HuH-7.5 (cell line): ENCODE results near the gene TRAK1.

ENCODE experiments used
- DNase-seq: peaks from one replicate; pipeline ENCODE4 v3.0.0; 2011; ENCODE audit warnings: low spot score

The TRAK1 gene

DNA sequence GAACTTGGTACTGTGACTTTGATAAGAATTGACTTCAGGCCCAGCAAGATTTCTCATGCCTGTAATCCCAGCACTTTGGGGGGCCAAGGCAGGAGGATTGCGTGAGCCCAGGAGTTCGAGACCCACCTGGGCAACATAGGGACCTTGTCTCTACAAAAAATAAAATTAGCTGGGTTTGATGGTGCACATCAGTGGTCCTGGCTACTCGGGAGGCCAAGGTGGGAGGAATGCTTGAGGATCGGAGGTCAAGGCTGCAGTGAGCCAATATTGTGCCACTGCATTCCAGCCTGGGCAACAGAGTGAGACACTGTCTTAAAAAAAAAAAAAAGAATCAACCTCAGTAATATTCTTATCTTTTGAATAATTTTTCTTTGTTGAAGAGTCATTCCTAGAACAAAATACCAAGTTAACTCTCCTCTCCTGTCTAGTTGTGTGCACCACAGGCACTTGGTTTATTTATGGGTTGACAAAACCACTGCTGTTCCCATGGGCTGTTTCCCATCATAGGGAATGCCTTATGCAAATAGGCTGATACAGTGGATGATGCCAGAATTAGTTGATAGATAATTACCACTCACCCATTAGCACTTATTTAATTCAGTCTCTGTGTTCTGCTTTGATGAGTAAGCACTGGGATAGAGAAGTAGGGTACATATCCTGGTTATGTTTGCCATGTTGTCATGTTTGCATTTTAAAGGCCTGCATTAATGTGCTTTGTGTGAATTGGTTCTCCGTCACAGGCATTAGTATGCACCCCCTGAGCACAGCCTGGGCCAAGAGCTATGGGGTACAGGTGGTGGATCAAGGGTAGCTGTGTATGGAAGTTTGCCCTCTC, 32.9 kb downstream of the TRAK1 start:
- no peak for DNase-seq

DNA sequence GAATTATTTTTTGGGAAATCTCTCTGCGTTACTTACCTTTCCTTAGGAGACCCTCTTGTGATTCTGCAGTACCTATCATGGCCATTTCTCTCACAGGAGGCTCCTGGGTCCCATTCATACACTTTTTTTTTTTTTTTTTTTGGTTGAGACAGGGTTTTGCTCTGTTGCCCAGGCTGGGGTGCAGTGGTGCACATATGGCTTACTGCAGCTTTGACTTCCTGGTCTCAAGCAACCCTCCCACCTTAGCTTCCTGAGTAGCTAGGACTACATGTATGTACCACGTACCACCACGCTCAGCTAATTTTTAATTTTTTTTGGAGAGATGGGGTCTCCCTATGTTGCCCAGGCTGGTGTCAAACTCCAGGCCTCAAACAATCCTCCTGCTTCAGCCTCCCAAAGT, 36.1 kb downstream of the TRAK1 start:
- no peak for DNase-seq

DNA sequence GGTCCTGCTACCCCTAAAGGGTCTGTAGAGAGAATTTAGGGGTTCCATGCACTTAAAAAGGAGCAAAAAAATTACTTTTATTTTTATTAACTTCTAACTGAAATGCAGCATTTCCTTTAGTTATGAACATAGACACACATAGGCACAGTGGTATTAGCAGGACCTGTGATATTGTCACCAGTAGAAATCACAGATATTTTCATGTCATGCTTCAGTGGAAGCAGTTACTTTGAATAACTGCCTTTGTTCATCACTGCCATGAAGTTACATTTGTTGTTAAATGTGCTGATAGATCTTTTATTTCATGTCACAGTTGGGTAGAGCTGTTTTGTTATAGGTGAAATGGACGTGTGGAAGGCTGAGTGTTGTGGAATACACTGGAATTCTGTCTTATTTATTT, 37.4 kb downstream of the TRAK1 start:
- DNase-seq, result no peak

DNA sequence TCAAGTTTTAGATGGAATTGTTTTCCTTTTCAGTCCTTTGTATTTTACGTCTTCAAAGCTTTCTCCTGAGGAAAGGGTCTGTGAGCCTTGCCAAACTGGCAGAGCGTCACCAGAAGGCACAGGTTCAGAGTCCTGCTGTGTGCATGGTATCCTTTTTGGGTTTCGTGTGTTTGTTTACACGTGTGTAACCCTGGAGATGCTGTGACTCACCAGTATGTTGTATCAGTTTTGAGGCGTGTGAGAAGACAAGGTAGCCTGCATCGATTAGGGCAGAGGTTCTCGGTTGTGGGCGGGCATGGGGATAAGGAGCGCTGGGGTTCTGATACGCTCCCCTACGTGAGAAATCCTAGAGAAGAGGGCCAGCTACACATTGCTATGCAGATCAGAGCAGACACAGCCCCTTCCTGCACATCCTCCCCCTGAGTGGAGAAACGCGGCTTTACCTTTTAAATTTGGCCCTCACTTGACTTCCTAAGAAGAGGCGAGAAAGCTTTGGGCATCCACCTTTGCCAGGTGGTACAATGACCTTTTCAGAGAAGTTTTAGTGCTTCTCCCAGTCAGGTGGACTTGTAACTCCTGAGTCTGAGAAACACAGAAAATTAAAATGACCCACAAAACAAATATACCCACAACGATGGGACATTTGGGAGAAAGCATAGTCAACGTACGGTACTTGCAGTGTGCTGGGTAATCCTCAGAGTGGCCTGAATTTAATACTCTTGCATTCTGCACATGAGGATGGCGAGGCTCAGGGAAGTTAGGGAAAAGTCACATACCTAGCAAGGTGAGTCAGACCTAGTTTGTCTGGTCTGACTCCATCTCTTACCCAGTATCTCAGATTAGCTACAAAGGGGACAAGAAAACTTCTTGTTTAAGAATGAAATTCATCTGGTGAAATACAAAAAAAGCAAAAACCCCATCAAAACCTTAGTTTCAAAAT, 38.1 kb downstream of the TRAK1 start:
- DNase-seq, result no peak

DNA sequence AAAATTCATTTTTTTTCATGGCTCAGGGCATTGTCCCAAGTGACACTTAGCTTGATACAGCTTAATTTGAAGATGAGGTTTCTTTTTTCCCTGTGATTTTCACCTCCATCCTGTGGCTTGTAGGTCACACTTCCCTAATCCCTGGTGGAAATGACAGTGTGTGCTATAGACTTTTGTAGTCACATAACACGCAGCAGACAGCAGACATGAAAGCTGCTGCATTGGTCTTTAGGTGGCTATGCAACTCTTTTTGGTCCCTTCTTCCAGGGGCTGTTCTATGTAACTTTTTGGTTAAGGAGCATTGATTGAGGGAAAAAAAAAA, 38.8 kb downstream of the TRAK1 start:
- DNase-seq, result no peak

DNA sequence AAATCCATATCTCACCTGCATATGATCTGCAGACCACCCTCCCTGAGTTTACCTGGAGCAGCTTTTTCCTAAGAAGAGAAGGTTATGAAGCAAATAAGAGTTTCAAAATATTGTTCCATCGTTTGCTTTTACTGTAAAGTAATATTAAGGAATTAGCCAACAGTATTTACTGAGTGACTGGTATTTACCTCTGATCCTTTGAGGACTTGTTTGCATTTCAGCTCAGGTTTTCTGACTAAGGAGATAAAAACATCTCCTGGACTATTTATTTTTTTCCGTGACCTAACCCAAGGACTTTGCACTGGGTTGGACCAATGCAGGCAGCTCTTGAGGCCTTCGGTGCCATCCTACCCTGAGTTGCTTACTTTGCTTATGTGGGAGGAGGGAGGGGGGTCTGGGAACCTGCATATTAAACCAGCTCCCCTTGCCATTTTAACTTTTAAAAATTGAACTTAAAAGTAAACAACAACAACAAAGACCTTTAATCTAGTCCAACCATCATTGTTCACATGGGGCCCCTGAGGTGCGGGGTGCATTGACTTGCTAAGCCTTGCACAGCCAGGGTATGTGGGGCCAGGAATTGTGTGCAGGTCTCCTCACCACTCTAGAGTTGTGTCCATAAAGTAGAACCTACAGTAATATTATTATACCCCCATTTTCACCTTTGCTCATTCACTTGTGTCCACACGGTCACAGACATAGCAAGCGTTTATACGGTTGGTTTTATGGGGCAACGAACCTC, 39.3 kb downstream of the TRAK1 start:
- peak; percentile 51 for DNase-seq

DNA sequence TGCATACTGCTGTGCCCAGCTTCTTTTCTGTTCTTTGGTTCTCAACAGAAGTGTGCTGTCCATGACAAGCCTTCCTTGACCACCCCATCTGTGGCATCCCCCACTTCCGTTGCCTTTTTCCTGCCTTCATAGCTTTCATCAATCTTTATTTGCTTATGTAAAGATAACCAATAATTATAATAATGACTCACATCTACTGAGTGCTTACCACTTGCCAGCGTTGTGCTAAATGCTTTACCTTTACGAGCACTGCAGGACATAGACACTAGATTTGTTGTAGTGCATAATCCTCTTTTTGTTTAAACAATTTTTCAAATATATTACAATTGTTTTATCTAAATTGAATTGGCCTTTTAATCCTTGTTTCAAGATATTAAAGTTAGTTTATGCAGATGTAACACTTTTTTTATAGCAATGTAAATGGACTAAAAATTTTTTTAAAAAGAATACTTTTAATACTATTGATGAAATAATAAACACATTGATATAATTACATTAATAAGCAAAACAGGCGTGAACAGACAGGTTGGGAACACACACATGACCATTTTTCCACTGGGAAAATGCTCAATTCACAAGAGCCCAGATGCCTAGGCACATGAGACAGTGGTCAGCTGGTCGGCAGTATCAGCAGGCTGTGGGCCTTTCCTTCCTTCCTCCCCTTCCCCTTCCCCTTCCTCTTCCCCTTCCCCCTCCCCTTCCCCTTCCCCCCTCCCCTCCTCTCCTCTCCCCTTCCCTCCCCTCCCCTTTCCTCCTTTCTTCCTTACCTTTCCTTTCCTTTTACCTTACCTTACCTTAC, 42.5 kb downstream of the TRAK1 start:
- DNase-seq, result no peak

DNA sequence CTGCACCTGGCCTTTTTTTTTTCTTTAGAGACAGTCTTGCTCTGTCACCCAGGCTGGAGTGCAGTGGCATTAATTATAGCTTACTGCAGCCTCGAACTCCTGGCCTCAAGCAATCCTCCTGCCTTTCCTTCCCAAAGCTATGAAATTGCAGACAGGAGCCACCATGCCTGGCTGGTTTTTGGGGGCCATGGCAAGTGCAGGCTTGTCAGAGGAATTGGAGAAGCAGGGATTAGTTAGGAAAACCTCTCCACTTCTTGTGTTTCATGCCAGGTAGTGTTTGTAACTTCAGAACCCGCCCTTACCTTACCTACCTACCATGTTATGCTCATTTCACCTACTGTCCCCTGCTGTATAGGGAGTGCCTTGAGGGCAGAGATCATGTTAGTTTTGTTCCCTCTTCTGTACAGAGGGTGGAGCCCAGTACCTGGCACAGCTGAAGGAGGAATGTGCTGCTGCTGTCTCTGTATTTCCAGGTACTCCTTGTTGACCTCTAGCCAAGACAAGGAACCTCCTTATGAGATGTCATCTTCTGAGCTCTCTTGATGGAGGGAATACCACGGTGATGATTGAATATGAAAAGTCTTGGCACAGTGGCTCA, 43.8 kb downstream of the TRAK1 start:
- no peak for DNase-seq

DNA sequence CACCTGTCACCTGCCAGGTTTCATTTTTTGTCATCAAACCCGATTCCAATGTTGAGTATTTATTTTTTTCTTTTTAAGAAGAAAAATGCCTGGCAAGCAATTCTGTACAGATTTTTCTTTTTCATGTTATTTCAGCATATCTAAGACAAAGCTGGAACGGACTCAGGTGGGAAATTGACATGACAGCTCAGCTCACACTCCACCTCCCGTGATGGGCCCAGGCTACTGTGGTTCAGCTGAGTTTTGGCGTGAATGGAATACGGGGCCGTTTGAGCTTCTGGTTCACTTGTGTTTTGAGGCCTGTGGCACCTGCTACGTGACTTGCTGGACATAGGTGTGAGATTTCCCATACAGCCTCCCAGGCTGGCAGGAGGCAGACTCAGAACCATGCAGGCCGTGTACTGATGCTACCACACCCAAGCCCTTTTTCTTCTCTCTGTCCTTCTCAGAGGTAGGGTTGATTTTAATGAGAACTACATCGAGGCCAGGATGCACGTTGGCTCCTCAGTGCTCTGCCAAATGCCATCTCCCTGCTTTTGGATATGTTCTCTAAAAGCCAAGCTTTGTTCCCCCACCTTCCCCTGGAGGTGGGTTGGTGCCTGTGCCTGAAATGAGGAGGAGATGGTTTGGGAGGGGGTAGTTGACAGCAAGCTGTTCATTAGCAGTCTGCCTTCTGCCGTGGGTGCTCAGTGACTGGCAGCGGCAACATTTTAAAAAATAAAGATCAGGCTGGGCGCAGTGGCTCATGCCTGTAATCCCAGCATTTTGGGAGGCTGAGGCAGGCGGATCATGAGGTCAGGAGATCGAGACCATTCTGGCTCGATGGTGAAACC, 48.7 kb downstream of the TRAK1 start:
- no peak for DNase-seq

DNA sequence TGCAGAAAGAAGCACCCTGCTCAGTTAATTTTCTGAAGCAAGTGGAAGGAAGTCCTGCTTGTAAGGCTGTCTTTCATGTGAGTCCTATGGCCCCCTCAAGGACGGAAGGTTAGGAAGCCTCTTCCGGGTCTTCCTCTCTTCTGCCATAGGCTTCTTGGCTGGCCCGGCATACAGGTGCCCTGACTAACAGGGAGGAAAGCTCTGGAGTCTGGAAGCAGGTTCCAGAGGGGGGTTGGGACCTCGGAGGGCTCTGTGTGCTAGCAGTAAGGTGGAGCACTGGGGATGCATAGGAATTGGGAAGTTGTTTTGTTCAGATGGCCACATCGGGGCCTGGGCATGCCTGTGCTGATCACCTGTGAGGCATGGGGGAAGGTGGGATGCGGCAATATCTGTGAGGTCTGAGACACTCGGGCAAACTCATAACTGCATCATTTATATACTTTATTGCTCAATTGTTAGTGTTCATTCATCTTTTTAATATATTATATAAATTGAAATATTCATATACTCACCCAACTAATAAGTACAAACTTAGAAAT, 49.6 kb downstream of the TRAK1 start:
- DNase-seq, result no peak

DNA sequence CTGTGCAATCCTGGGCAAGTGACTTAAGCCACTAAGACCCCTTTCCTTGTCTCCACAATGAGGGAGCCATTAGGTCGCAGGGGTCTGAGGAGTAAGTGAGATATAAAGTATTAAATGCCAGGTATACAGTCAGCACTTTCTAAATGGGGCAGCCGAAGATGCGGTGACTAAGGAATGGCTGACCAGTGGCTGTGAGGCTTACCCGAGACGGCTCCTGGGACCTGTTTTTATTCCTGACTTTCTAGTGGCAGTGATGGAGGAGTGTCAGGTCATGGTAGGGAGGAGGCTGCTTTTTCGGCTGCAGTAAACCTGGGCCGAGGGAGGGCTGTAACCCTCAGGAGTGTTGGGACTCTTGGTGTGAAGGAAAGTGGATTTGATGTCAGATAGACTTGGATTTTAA, 52.3 kb downstream of the TRAK1 start:
- DNase-seq, result no peak

DNA sequence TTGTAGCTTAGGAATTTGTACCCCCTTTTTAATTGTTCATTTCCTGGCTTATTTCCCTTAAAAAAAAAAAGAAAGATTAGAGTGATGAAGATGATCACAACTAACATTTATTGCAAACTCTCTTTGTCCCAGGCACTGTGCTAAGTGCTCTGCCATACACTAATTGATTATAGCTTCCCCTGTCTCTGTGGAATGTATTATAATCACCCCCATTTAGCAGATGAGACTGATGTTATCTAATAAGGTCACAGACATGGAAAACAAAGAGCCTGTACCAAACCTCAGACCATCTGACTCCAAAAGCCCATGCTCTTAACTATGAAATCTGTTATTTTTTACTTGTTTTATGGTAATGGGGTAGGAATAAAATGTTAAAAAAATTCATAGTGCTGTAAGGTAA, 53.1 kb downstream of the TRAK1 start:
- DNase-seq, result no peak

DNA sequence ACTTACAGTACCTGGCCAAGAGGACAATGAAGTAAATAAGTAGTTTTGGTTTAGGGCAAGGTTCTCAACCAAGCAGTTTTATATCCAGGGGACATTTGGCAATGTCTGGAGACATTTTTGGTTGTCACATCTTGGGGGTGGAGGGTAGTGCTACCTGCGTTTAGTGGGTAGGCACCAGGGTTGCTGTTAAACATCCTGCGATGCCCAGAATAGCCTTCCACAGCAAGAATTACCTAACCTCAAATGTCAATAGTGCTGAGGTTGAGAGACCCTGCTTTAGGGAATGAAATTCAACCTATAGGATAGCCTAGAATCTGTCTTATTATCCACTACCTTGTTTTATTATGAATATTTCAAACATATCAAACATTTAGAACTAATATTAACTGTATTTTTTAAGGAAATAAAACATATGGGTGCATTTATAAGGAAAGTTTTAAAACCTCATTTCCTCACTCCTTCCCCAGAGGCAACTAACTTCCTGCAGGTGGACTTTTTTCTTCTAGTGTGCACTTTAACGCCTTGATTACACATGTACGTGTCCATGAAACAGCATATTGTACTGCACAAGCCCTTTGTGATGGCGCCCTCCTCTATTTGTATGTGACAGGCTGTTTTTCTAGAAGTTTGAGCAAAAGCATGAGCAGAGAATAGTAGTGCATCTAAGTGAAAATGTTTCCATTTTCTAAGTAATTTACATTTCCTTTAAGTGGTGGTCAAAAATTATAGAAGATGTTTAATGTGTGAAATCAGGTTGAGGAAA, 57.1 kb downstream of the TRAK1 start:
- DNase-seq, result no peak

DNA sequence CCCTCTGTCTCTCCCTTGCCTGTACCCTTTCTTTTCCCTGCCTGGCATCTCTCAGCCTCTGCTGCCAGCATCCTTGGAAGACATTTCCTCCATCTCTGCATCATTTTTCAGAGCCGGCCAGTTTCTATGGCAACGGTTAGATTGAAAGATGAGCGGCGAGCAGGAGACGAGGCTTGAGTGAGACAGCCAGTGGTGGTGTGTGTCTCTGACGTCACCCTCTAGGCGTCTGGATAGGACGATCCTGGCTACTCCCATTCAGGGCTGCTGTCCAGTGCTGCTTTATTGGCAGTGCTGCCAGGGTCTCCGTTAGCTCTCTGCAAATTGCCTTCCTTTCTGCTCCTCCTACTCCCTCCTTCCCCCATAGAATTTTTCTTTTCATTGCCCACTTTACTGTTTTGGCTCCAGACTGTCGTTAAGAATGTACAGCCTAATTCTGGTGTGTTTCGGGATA, 57.9 kb downstream of the TRAK1 start:
- no peak for DNase-seq

DNA sequence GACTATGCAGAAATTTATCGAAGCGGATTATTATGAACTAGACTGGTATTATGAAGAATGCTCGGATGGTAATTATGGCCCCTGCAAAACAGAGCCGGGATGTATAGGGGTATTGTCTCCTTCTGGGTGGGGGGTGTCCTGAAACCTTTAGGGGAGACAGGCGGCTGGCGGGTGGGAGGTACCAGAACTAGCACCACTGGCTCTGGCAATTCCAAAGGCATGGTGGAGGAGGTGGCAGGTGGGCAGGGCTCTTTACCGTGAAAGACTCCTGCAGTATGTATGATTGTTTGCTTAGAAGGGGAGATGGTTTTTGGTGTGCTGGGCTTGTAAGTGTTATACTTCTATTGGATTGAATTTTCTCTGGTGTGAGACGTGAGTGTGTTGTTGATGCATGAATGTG, 58.4 kb downstream of the TRAK1 start:
- DNase-seq, result no peak

DNA sequence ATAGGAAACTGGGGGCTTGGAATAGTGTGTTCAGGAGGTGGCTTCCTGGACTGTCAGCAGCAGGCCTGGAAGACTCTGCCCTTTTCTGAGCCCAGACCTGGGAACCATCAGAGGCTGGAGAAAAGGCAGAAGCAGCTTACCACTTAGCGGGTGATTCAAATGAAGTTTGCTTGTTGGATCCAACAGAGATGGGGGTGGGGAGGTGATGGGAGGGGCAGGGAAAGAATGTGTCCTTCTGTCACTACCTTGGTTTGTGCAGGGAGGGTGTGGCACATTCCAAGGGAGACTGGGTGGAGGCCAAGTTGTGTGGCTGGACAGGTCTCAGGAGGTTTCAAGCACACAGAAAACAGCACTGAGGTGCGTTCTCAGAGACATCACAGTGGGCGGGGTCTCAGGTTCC, 58.8 kb downstream of the TRAK1 start:
- no peak for DNase-seq

DNA sequence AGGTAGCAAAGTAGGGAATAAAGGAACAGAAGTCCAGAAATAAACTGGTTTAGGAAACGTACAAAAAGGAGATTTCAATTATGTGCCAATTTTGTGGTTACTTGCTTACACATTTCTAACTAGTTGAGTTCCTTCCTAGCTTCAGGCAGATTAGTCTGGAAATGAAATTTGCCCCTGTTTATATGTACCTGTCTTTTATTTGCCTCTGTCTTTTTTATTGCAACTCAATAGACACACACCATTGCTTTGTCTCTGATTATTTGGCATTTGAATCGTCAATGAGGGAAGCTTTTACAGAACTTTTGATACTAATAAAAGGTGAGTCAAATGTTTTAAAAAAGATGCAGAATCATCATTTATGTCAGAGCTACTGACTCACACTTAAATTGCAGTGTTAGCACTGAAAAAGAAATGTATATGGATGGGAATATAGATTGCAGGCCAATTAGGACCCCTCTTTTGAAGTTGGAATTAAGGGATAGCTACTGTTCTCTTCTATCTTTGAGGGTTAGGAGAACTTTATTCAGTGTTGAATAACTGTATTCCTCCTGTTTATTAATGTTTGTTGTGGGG, 60.5 kb downstream of the TRAK1 start:
- no peak for DNase-seq

DNA sequence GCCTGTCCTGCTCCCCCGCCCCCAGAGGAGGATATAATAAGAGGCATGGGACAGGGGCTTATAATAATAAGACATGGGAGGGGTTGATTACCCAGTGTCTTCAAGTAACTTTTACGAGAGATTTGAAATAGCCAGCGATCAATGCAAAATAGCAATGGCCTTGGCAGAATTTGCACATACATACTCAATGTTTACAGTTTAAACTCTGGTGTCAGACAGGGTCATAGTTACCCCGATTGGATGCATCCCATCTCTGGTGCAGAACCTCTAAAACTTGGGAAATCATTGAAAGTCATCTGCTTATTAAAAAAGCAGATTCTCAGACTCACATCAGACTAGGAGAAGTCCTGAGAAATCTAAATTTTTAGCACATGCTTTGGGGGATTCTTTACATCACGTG, 61.0 kb downstream of the TRAK1 start:
- DNase-seq, result no peak

DNA sequence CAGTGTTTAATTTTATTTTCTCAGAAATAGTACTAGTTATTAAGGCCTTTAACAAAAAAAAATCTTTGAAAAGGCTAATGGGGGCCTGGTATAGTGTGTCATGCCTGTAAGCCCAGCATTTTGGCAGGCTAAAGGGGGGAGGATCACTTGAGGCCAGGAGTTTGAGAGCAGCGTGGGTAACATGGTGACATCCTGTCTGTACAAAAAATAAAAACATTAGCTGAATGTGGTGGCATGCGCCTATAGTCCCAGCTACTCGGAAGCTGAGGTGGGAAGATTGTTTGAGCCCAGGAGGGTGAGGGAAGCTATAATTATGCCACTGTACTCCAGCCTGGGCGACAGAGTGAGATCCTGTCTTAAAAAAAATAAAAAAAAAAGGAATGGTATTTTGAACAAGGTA, 61.9 kb downstream of the TRAK1 start:
- DNase-seq, result no peak
